ENCODE results near the gene PRPF39. TPM values are rescaled to one million over a fixed set of nuclear protein-coding genes. Genes with fewer than 3 reads are reported as not detected.

Gene PRPF39
- total RNA-seq, 1 experiment from 2014 or later: 59.8 TPM

DNA sequence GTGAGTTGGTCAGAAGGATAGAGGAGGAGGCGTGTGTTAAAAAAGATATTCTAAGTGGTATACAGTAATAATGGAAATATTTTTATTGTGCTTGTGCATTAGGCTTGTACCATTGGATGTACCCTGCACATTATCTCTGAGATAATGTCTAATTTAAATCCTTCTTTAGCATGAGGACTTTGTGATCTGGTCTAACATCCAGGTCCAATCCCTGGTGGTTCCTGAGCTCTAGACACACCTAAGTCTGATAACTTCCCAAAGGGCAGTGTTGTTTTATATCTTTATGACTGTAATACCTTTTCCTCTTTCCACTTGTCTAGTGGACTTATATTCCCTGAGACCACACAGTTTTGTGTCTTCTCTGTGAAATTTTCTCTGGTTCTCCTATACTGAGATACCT lies 20.6 kb downstream of the PRPF39 start:
- TF ChIP-seq CTCF (conservative IDR thresholded peaks at IDR 0.05): no peak
- H3K18ac ChIP-seq (ENCODE audit: insufficient read length, low read depth, low read length): no peak overlapping the region
- H3T11ph ChIP-seq (ENCODE audit: low read length): no peak overlapping the region
- no peak overlapping the region for H3K27ac ChIP-seq (ENCODE audit: insufficient read length, low read depth, low read length)
- H4K20me1 ChIP-seq (ENCODE audit: control insufficient read depth, insufficient read depth, insufficient read length): no peaks in the 10 kb centered on the region
- Mint-ChIP-seq H3K27me3 (ENCODE audit: low read depth) (no peaks in the 10 kb centered on the region), H3K27ac (no peak overlapping the region), H3K36me3 (ENCODE audit: insufficient read depth in 1 of 3, low read depth in 3 of 3) (peaks cover 25 to 78% (median 68%) of the 10 kb centered on the region in 3 experiments; a peak in 6 of 7 replicates), H3K9me3 (no peaks in the 10 kb centered on the region), H3K4me1 (peaks cover 0 to 4% of the 10 kb centered on the region in 2 experiments), H3K4me3 (no peak overlapping the region)
- H3K4me1 ChIP-seq (ENCODE audit: insufficient read depth, low read length): no peaks in the 10 kb centered on the region
- no peak overlapping the region for H3K23ac ChIP-seq (ENCODE audit: insufficient read length, low read depth, low read length)
- H4K5ac ChIP-seq (ENCODE audit: insufficient read length, low read depth, low read length): no peak overlapping the region
- no CpG with 5 or more reads among the region's 1 CpG for WGBS (ENCODE audit: extremely low coverage, insufficient read length, low lambda C conversion rate)
- no peak overlapping the region for H3K14ac ChIP-seq (ENCODE audit: insufficient read depth, low read length)
- no peak overlapping the region for H2BK12ac ChIP-seq (ENCODE audit: insufficient read length, low read depth, low read length)
- H3K23me2 ChIP-seq (ENCODE audit: insufficient read length, low read depth, low read length, poor library complexity, severe bottlenecking): no peaks in the 10 kb centered on the region
- no peak overlapping the region for H3K4me2 ChIP-seq (ENCODE audit: insufficient read depth, insufficient read length, low read length)
- no peaks in the 10 kb centered on the region for H3K9me3 ChIP-seq (ENCODE audit: control insufficient read depth, low read depth, low read length)
- no peak overlapping the region for H4K91ac ChIP-seq (ENCODE audit: insufficient read length, low read depth, low read length)
- no peaks in the 10 kb centered on the region for H3K27me3 ChIP-seq (ENCODE audit: insufficient read depth, low read length)
- no peak overlapping the region for H2AFZ ChIP-seq (ENCODE audit: low read length)
- H3K79me1 ChIP-seq (ENCODE audit: insufficient read depth, low read depth, low read length, poor library complexity, severe bottlenecking): no peaks in the 10 kb centered on the region
- no peak overlapping the region for H2BK5ac ChIP-seq (ENCODE audit: insufficient read length, low read length)
- H2BK15ac ChIP-seq (ENCODE audit: low read depth, low read length): no peak overlapping the region
- no peak overlapping the region for H3K4ac ChIP-seq (ENCODE audit: low read depth, low read length)
- no peak overlapping the region for H2BK20ac ChIP-seq (ENCODE audit: low read depth, low read length, poor library complexity, severe bottlenecking)
- no peaks in the 10 kb centered on the region for H3K79me2 ChIP-seq (ENCODE audit: insufficient read depth, low read length)
- H2BK120ac ChIP-seq (ENCODE audit: low read depth, low read length, poor library complexity, severe bottlenecking): no peak overlapping the region
- H3K56ac ChIP-seq (ENCODE audit: insufficient read length, low read depth, low read length): no peak overlapping the region
- no peak overlapping the region for H2AK5ac ChIP-seq (ENCODE audit: insufficient read length, low read length)
- H4K8ac ChIP-seq (replicated peaks; ENCODE audit: insufficient read length, low read depth, low read length): no peak overlapping the region
- H3K9ac ChIP-seq (ENCODE audit: extremely low read depth, insufficient read length, low read length): no peak overlapping the region
- no peak for DNase-seq

Measured in H9 (cell line).